ENCODE results near the gene LIAS.

LIAS gene

DNA sequence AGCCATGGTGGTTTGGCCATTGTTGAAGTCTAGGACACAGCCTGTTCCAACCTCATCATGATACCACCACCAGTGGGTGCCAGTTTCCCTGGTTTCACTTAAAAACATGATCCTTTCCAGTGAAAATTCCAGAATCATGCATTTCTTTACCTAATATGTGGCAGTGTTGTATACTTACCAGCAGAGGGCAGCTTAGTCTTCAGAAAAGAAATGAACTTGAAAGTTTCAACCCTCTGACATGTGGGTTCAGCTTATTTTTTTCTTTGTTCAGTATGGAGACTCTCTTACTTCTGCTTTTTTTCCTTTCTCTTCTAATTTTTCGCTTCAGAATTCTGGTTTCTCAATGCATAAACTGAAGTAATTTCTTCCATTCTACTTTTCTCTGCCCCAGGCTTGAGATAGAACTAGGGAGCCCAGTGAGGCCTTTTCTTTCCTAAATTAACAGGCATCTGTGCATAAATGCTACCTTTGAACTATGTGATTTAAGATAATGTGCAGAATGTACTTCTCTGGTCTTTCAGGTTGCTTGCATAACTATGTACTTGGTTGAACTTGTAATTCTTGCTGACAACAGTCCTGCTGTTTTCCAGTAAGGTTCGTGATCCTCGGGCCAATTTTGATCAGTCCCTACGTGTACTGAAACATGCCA lies 10.7 kb downstream of the LIAS start:
- Histone ChIP-seq H3K27ac (replicated peaks) (peak overlapping the region; percentile 72), H3K4me3 (replicated peaks; ENCODE audit: insufficient read depth, low read length) (no peak overlapping the region), H3K27me3 (ENCODE audit: insufficient read depth, poor library complexity, severe bottlenecking) (no peaks in the 10 kb centered on the region)
- no peak for TF ChIP-seq POLR2AphosphoS5 (IDR thresholded peaks at IDR 0.05; ENCODE audit: low read depth)
- TF ChIP-seq CTCF (IDR thresholded peaks at IDR 0.05; ENCODE audit: insufficient read depth, low read length), result peak; percentile 67
- peak; percentile 61 to 70 for DNase-seq (ENCODE audit: low read depth in 1 of 2, low spot score in 1 of 2)

DNA sequence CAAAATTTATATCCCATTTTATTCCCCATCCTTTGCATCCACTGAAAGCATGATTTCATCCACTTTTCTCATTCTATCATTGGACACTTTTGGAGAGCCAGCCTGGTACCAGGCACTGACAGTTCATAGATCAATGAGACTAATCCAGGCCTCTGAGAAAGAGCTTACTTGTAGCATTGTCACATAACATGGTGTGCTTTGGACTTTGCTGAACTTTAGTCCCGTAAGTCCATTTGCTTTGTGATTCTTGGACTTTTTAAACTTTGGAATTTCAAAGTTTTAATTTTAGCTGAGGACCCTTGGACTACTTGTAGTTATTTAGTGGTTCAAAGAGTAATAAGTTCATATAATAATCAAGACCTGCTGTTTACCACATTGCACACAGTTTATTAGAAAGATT lies 11.5 kb downstream of the LIAS start:
- Histone ChIP-seq H3K27me3 (ENCODE audit: insufficient read depth, poor library complexity, severe bottlenecking) (no peaks in the 10 kb centered on the region), H3K27ac (replicated peaks) (no peak overlapping the region), H3K4me3 (replicated peaks; ENCODE audit: insufficient read depth, low read length) (no peak overlapping the region)
- DNase-seq (ENCODE audit: low read depth in 1 of 2, low spot score in 1 of 2), result no peak
- no peak for TF ChIP-seq POLR2AphosphoS5 (IDR thresholded peaks at IDR 0.05; ENCODE audit: low read depth)
- TF ChIP-seq SPI1 (IDR thresholded peaks at IDR 0.05; ENCODE audit: borderline replicate concordance, low read depth), result no peak
- no peak for TF ChIP-seq REST (IDR thresholded peaks at IDR 0.05; ENCODE audit: insufficient replicate concordance, low read depth)
- no peak for TF ChIP-seq GABPA (IDR thresholded peaks at IDR 0.05; ENCODE audit: low read depth)
- no peak for TF ChIP-seq CTCF (IDR thresholded peaks at IDR 0.05; ENCODE audit: insufficient read depth, low read length)

DNA sequence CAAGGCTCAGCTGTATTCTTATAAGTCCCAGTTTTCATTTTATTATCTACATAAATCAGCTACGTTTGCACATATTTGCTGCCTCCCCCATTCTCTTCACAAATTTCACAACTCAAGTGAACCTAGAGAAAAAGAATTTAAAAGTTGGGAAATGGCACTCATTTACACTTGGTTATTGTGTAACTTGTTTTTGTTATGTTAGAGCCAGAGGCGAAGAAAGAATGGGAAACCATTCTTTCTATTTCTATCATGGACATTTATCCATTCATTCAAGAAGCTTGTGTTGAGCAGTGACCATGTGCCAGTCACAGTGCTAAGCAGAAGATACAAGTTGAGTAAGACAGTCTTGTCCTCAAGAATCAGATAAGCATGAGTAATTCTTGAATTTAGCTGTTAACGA lies 13.5 kb downstream of the LIAS start:
- H3K27ac ChIP-seq (replicated peaks), result no peak overlapping the region
- TF ChIP-seq SPI1 (IDR thresholded peaks at IDR 0.05; ENCODE audit: borderline replicate concordance, low read depth) (no peak), POLR2AphosphoS5 (IDR thresholded peaks at IDR 0.05; ENCODE audit: low read depth) (no peak), CTCF (IDR thresholded peaks at IDR 0.05; ENCODE audit: insufficient read depth, low read length) (no peak), GABPA (IDR thresholded peaks at IDR 0.05; ENCODE audit: low read depth) (no peak), REST (IDR thresholded peaks at IDR 0.05; ENCODE audit: insufficient replicate concordance, low read depth) (no peak)
- H3K4me3 ChIP-seq (replicated peaks; ENCODE audit: insufficient read depth, low read length), result no peak overlapping the region
- no peaks in the 10 kb centered on the region for H3K27me3 ChIP-seq (ENCODE audit: insufficient read depth, poor library complexity, severe bottlenecking)
- DNase-seq (ENCODE audit: low read depth in 1 of 2, low spot score in 1 of 2), result no peak
